Mesendoderm (in vitro differentiated cells): ENCODE measurements around the gene SSC5D.
"Not testable (repeated sequence)": the region's sequence is repeated elsewhere in the genome, so short reads cannot be mapped to it uniquely, and the experiment has no call there.

Experiments
- DNase-seq: peaks from one replicate; pipeline ENCODE4 v3.0.0; 2013
- H2AK5ac ChIP-seq: 2 replicates; pipeline ENCODE4 v1.6.1; 2013; ENCODE audit warnings: low read length, inconsistent platforms
- H2BK120ac ChIP-seq: 2 replicates; pipeline ENCODE4 v1.6.1; 2013; ENCODE audit warnings: low read depth, mild to moderate bottlenecking, low read length, moderate library complexity, mixed read lengths
- H2BK15ac ChIP-seq: replicated peaks from 2 replicates; pipeline ENCODE4 v1.6.1; 2013; ENCODE audit warnings: low read depth, mild to moderate bottlenecking, moderate library complexity
- H2BK5ac ChIP-seq: 2 replicates; pipeline ENCODE4 v1.6.1; 2013; ENCODE audit warnings: low read length, inconsistent platforms
- H3K18ac ChIP-seq: 2 replicates; pipeline ENCODE4 v1.6.1; 2013; ENCODE audit warnings: mild to moderate bottlenecking, low read length, mixed read lengths
- H3K23ac ChIP-seq: one replicate; pipeline ENCODE4 v1.6.1; 2013; ENCODE audit warnings: low read length
- H3K27ac ChIP-seq: 2 replicates; pipeline ENCODE4 v1.5.1; 2013; ENCODE audit warnings: low read depth, mild to moderate bottlenecking, inconsistent platforms, low read length, moderate library complexity
- H3K27me3 ChIP-seq: 2 replicates; pipeline ENCODE4 v1.6.1; 2013; ENCODE audit warnings: low read length, control low read depth, mild to moderate bottlenecking, inconsistent platforms; ENCODE audit not compliant: insufficient read depth, poor library complexity
- H3K36me3 ChIP-seq: 2 replicates; pipeline ENCODE4 v1.6.1; 2013; ENCODE audit warnings: low read length, inconsistent platforms; ENCODE audit not compliant: control insufficient read depth, insufficient read depth
- H3K4ac ChIP-seq: one replicate; pipeline ENCODE4 v1.6.1; 2013; ENCODE audit warnings: low read depth, mild to moderate bottlenecking, low read length, moderate library complexity
- H3K4me1 ChIP-seq: 2 replicates; pipeline ENCODE4 v1.6.1; 2013; ENCODE audit warnings: low read depth, low read length, inconsistent platforms; ENCODE audit not compliant: control insufficient read depth
- H3K4me2 ChIP-seq: 2 replicates; pipeline ENCODE4 v1.6.1; 2013; ENCODE audit warnings: low read length
- H3K4me3 ChIP-seq: 2 replicates; pipeline ENCODE4 v1.5.1; 2013; ENCODE audit warnings: mild to moderate bottlenecking, low read length
- H3K56ac ChIP-seq: one replicate; pipeline ENCODE4 v1.6.1; 2013; ENCODE audit warnings: low read length
- H3K79me1 ChIP-seq: 2 replicates; pipeline ENCODE4 v1.6.1; 2013; ENCODE audit warnings: low read length, inconsistent platforms
- H3K79me2 ChIP-seq: 2 replicates; pipeline ENCODE4 v1.6.1; 2013; ENCODE audit warnings: mild to moderate bottlenecking, low read length; ENCODE audit not compliant: control insufficient read depth, insufficient read depth
- H3K9ac ChIP-seq: 2 replicates; pipeline ENCODE4 v1.6.1; 2013; ENCODE audit warnings: low read length, inconsistent platforms
- H4K5ac ChIP-seq: one replicate; pipeline ENCODE4 v1.6.1; 2013; ENCODE audit warnings: low read length
- H4K8ac ChIP-seq: one replicate; pipeline ENCODE4 v1.6.1; 2013; ENCODE audit warnings: low read depth, mild to moderate bottlenecking, control low read depth, low read length, moderate library complexity
- WGBS: extraction: QIAGEN DNeasy Blood & Tissue Kit; methylation state at CpG from one replicate; pipeline ENCODE4 v1.1.7; 2013; ENCODE audit warnings: low lambda C conversion rate, missing lambda C conversion rate; ENCODE audit not compliant: insufficient coverage; ENCODE audit errors: extremely low coverage; 5-methylcytosine and 5-hydroxymethylcytosine counted together

SSC5D gene

GRCh38 chr19:55494172-55494761 is 6.0 kb downstream of the SSC5D start:
- Histone ChIP-seq H4K8ac (no peak overlapping the region), H3K56ac (no peak overlapping the region), H3K27me3 (no peaks in the 10 kb centered on the region), H2BK15ac (no peak overlapping the region), H3K4me3 (no peak overlapping the region), H2BK120ac (no peak overlapping the region), H3K4ac (no peak overlapping the region), H2AK5ac (no peak overlapping the region), H3K79me2 (no peaks in the 10 kb centered on the region), H3K18ac (no peak overlapping the region), H3K27ac (no peak overlapping the region), H4K5ac (no peak overlapping the region), H3K36me3 (no peaks in the 10 kb centered on the region), H3K79me1 (no peaks in the 10 kb centered on the region), H3K23ac (no peak overlapping the region), H3K9ac (no peak overlapping the region), H3K4me2 (no peak overlapping the region), H2BK5ac (no peak overlapping the region), H3K4me1 (no peaks in the 10 kb centered on the region)
- no peak for DNase-seq
- no CpG with 5 or more reads among the region's 22 CpGs for WGBS

DNA sequence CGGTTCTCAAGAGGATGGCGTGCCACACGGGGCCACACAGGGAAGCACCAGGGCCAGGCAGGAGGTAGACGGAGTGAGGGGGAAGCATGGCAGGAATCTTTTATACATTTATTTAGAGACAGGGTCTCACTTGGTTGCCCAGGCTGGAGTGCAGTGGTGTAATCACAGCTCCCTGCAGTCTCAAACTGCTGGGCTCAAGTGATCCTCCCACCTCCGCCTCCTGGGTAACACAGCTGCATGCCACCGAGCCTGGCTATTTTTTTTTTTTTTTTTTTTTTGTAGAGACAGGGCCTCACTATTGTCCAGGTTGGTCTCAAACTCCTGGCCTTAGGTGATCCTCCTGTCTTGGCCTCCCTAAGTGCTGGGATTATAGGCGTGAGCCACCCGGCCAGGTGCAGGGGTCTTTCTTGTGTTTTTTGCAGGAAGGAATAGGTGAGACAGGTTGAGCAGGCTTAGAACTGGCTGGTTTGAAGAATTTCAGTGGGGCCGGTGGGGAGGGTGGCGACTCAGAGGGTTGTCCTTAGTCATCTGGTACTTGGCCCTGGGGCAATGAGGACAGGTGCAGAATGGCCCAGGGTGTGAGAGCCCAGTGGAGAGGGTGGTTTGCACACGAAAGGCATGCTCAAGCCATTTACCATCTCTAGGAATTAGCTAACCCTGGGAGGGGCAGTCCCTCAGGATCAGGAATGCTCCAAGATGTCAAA is 7.6 kb downstream of the SSC5D start:
- no peak overlapping the region for H3K4me2 ChIP-seq
- no peak overlapping the region for H3K27ac ChIP-seq
- H3K36me3 ChIP-seq = no peaks in the 10 kb centered on the region
- no peak overlapping the region for H3K4ac ChIP-seq
- no peak overlapping the region for H2BK15ac ChIP-seq
- H2AK5ac ChIP-seq = no peak overlapping the region
- H3K23ac ChIP-seq = no peak overlapping the region
- H3K79me1 ChIP-seq = no peaks in the 10 kb centered on the region
- H3K4me3 ChIP-seq = no peak overlapping the region
- no peak overlapping the region for H2BK120ac ChIP-seq
- DNase-seq = peak; percentile 55
- no peaks in the 10 kb centered on the region for H3K4me1 ChIP-seq
- H3K18ac ChIP-seq = no peak overlapping the region
- no peak overlapping the region for H3K56ac ChIP-seq
- no CpG with 5 or more reads among the region's 11 CpGs for WGBS
- H3K27me3 ChIP-seq = no peaks in the 10 kb centered on the region
- H3K79me2 ChIP-seq = no peaks in the 10 kb centered on the region
- H4K8ac ChIP-seq = no peak overlapping the region
- no peak overlapping the region for H3K9ac ChIP-seq
- H4K5ac ChIP-seq = no peak overlapping the region
- no peak overlapping the region for H2BK5ac ChIP-seq

- not testable (repeated sequence) for H2BK15ac ChIP-seq, H4K5ac ChIP-seq, H2BK5ac ChIP-seq, H3K4me1 ChIP-seq, H3K36me3 ChIP-seq, DNase-seq, H2BK120ac ChIP-seq, H3K4me2 ChIP-seq, H3K27ac ChIP-seq, H3K4ac ChIP-seq, H2AK5ac ChIP-seq, H3K27me3 ChIP-seq, H4K8ac ChIP-seq, H3K79me2 ChIP-seq, H3K56ac ChIP-seq, H3K79me1 ChIP-seq, H3K23ac ChIP-seq, H3K18ac ChIP-seq, H3K4me3 ChIP-seq, H3K9ac ChIP-seq
- no CpG with 5 or more reads among the region's 10 CpGs for WGBS
Measured at GRCh38 chr19:55496820-55497219, 8.6 kb downstream of the SSC5D start.

GRCh38 chr19:55497763-55498162 is 9.5 kb downstream of the SSC5D start:
- Histone ChIP-seq H2AK5ac (no peak overlapping the region), H3K79me1 (no peaks in the 10 kb centered on the region), H3K4me1 (no peaks in the 10 kb centered on the region), H2BK15ac (no peak overlapping the region), H3K56ac (no peak overlapping the region), H3K4me2 (no peak overlapping the region), H3K79me2 (no peaks in the 10 kb centered on the region), H3K27me3 (no peaks in the 10 kb centered on the region), H3K18ac (no peak overlapping the region), H3K9ac (no peak overlapping the region), H3K4ac (no peak overlapping the region), H4K8ac (no peak overlapping the region), H3K36me3 (no peaks in the 10 kb centered on the region), H4K5ac (no peak overlapping the region), H3K4me3 (no peak overlapping the region), H3K27ac (no peak overlapping the region), H2BK5ac (no peak overlapping the region), H2BK120ac (no peak overlapping the region), H3K23ac (no peak overlapping the region)
- WGBS = no CpG with 5 or more reads among the region's 13 CpGs
- DNase-seq = no peak

DNA sequence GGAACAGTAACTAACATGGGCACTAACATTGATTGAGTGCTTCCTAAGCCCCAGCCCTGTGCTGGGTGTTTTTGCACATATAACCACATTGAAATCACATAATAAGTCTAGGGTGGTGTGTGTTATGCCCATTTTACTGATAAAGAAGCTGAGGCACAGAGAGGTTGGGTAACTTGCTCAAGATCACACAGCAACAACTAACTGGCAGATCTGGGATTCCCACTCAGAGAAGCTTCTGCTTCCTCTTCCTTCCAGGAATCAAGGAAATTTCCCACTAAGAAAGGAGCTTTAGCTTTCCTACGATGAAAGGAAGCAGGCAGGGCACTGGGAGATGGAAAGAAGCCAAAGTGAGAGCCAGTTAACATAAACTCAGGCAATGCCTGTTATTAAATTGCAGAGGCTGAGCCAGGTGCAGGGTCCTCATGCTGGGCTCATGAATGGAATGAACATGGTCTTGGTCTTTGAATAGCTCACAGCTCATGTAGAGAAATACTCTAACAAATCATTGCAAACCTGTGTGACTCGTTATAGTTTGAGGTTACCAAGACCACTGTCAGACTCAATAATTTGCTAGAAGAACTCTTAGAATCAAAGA is 10.1 kb downstream of the SSC5D start:
- H3K4me1 ChIP-seq = no peaks in the 10 kb centered on the region
- H3K18ac ChIP-seq = no peak overlapping the region
- no peak overlapping the region for H3K4me3 ChIP-seq
- no peaks in the 10 kb centered on the region for H3K27me3 ChIP-seq
- H2AK5ac ChIP-seq = no peak overlapping the region
- no peaks in the 10 kb centered on the region for H3K79me2 ChIP-seq
- H2BK120ac ChIP-seq = no peak overlapping the region
- no peak overlapping the region for H3K27ac ChIP-seq
- H3K79me1 ChIP-seq = no peaks in the 10 kb centered on the region
- no peak for DNase-seq
- H3K36me3 ChIP-seq = no peaks in the 10 kb centered on the region
- no peak overlapping the region for H3K23ac ChIP-seq
- H3K4me2 ChIP-seq = no peak overlapping the region
- no peak overlapping the region for H3K9ac ChIP-seq
- H3K56ac ChIP-seq = no peak overlapping the region
- no peak overlapping the region for H4K8ac ChIP-seq
- no CpG with 5 or more reads among the region's 2 CpGs for WGBS
- no peak overlapping the region for H4K5ac ChIP-seq
- H3K4ac ChIP-seq = no peak overlapping the region
- no peak overlapping the region for H2BK5ac ChIP-seq
- H2BK15ac ChIP-seq = no peak overlapping the region
